Activated naive CD8-positive, alpha-beta T cell treated with anti-CD3 and anti-CD28 coated beads, Interleukin-2, amount 10 ng/mL, durations not matched to agents 7 days and 5 days (primary cell): Measurements from ENCODE around the gene FOXRED1. TPM values are rescaled to one million over a fixed set of nuclear protein-coding genes. Genes with fewer than 3 reads are reported as not detected.
A peak's percentile ranks its signal among the peaks of the same experiment; 100 is the strongest.
"Not testable (repeated sequence)": the region's sequence is repeated elsewhere in the genome, so short reads cannot be mapped to it uniquely, and the experiment has no call there.

Source experiments
- ATAC-seq: fragments of 150-1000 bp; cut with Tn5 transposase; one replicate; pipeline ENCODE4 v1.10.0; 2021; ENCODE audit warnings: low read depth, moderate library complexity
- POLR2A ChIA-PET: fragments of 350-600 bp; sonication (Branson Sonifier 250); formaldehyde crosslinking; loops from one replicate; lab custom pipeline; 2021; ENCODE audit warnings: antibody characterized with exemption; lab: Charles Lee
- DNase-seq: peaks from one replicate; pipeline ENCODE4 v3.0.0; 2021
- H3K27ac Mint-ChIP-seq: one replicate; pipeline ENCODE4 v1.8.0; 2022; ENCODE audit warnings: mild to moderate bottlenecking, mixed read lengths
- H3K27me3 Mint-ChIP-seq: one replicate; pipeline ENCODE4 v1.8.0; 2022; ENCODE audit warnings: mild to moderate bottlenecking, moderate library complexity, mixed read lengths
- H3K36me3 Mint-ChIP-seq: one replicate; pipeline ENCODE4 v1.8.0; 2021; ENCODE audit warnings: mild to moderate bottlenecking, mixed read lengths
- H3K4me1 Mint-ChIP-seq: one replicate; pipeline ENCODE4 v1.8.0; 2021; ENCODE audit warnings: mixed read lengths
- H3K4me3 Mint-ChIP-seq: one replicate; pipeline ENCODE4 v1.8.0; 2022; ENCODE audit warnings: mild to moderate bottlenecking, moderate library complexity, mixed read lengths
- H3K9me3 Mint-ChIP-seq: one replicate; pipeline ENCODE4 v1.8.0; 2021; ENCODE audit warnings: mixed read lengths
- total RNA-seq, 2 experiments: library from RNA; stranded (reverse); gene quantifications; one replicate each; pipeline ENCODE4 v1.2.3, GENCODE V29; 2021

Gene FOXRED1
- total RNA-seq, 2 experiments from 2014 or later = 37.4 to 38.5 TPM

DNA sequence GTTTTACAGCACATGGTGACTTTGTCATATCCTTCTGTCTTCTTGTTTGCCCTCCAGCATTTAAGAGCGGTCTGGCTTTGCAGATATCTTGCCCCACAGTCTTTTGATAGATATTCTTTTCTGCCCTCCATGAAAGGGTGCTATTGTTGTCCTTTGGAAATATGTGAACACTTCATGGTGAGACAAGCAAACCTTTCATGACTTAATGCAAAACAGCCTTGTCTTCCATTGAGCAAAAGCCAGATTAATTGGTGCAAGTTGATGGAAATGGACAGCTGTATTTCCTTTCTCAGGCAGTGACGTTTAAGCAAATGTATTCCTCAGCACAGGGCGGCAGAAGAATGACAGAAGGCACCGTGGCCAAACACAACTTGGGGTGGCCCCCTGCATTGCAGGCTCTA lies 39.3 kb downstream of the FOXRED1 start:
- H3K9me3 Mint-ChIP-seq = no peaks in the 10 kb centered on the region
- no peak for DNase-seq
- no peak overlapping the region for H3K4me3 Mint-ChIP-seq
- no peaks in the 10 kb centered on the region for H3K27me3 Mint-ChIP-seq
- H3K27ac Mint-ChIP-seq = peak overlapping the region; percentile 11
- peaks cover 25% of the 10 kb centered on the region for H3K4me1 Mint-ChIP-seq
- POLR2A ChIA-PET = no interaction called here
- H3K36me3 Mint-ChIP-seq = peaks cover 11% of the 10 kb centered on the region
- no peak for ATAC-seq

DNA sequence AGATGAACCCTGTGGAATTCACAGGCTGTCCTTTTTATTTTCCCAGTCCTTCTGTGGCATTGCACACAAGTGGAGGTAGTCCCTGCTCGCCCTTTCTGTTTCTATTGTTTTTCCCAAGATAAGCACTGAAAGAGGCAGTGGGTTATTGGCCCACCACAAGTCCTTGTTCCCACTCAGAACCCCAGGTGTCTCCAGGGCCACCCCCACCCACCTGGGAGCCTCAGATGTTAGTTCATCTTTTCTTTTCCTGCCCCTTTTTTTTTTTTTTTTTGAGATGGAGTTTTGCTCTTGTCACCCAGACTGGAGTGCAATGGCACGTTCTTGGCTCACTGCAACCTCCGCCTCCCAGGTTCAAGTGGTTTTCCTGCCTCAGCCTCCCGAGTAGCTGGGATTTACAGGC lies 39.8 kb downstream of the FOXRED1 start:
- POLR2A ChIA-PET = interaction anchor here (0.7 kb wide), 1 partner anchor 9 kb away, joined by 3 read pairs; no protein-coding TSS in a partner anchor
- not testable (repeated sequence) for DNase-seq, H3K27me3 Mint-ChIP-seq, H3K27ac Mint-ChIP-seq, ATAC-seq, H3K4me3 Mint-ChIP-seq, H3K9me3 Mint-ChIP-seq
- peaks cover 11% of the 10 kb centered on the region for H3K36me3 Mint-ChIP-seq
- H3K4me1 Mint-ChIP-seq = peaks cover 27% of the 10 kb centered on the region

DNA sequence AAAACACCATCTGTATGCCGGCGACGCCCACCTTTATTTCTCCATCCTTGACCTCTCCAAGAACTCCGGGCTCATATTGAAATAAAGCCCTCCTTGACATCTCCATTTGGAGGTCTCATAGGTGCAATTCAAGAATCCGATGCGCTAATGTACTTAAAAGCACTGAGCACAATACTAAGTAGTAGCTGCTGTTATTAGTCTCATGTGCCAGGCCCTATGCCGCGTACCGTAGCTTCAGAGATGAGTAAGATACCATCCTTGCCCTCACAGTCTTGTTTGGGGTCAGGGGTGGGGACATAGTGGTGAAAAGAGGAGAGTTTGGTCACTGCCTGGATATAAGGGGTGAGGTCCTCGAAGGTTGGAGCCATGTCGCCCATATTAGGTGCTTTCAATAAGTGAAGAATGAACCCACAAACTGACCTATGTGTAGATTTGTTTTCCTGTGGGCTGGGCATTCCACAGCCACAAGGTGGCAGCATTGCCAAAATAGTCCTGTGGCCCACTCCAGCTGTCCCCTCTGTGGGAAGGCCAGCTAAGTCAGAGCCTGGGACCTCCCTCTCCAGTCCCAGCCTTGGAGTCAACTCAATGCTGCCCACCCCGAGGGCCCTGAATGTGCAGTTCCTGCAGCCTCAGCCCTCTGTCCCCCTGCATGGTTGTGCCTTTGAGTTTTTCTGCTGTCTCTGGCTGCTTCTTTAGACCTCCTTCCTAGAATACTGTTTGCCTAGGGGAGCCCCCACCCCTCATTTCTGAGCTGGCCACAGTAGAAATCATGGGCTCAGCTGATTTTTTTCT lies 41.4 kb downstream of the FOXRED1 start:
- ATAC-seq = peak; percentile 76
- no peaks in the 10 kb centered on the region for H3K9me3 Mint-ChIP-seq
- peaks cover 16% of the 10 kb centered on the region for H3K36me3 Mint-ChIP-seq
- H3K4me3 Mint-ChIP-seq = no peak overlapping the region
- peak overlapping the region; percentile 8 for H3K27ac Mint-ChIP-seq
- H3K27me3 Mint-ChIP-seq = no peaks in the 10 kb centered on the region
- DNase-seq = peak; percentile 65
- H3K4me1 Mint-ChIP-seq = peaks cover 26% of the 10 kb centered on the region
- POLR2A ChIA-PET = interaction anchor here (0.6 to 1.0 kb wide), 2 partner anchors 51 to 170 kb away, joined by 3 to 6 read pairs; no protein-coding TSS in a partner anchor

DNA sequence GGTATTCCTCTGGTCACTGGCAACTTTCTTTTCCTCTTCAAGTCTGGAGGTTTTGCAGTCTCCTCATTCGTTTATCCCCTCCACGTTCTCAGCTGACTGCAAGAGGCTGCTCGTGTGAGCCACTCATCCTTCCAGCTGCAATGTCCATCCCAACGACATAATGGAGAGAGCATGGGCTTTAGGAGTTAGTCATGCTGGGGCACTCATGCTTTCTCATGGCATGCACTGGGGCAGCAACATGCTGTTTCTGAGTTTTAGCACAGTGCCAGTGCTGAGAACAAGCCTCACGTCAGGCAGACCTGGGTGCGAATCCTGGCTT lies 42.0 kb downstream of the FOXRED1 start:
- no peak overlapping the region for H3K4me3 Mint-ChIP-seq
- peaks cover 23% of the 10 kb centered on the region for H3K4me1 Mint-ChIP-seq
- peaks cover 17% of the 10 kb centered on the region for H3K36me3 Mint-ChIP-seq
- H3K9me3 Mint-ChIP-seq = no peaks in the 10 kb centered on the region
- peak overlapping the region; percentile 8 for H3K27ac Mint-ChIP-seq
- DNase-seq (no peak), ATAC-seq (no peak)
- POLR2A ChIA-PET = interaction anchor here (1.0 kb wide), 1 partner anchor 169 kb away, joined by 6 read pairs; no protein-coding TSS in a partner anchor
- no peaks in the 10 kb centered on the region for H3K27me3 Mint-ChIP-seq

DNA sequence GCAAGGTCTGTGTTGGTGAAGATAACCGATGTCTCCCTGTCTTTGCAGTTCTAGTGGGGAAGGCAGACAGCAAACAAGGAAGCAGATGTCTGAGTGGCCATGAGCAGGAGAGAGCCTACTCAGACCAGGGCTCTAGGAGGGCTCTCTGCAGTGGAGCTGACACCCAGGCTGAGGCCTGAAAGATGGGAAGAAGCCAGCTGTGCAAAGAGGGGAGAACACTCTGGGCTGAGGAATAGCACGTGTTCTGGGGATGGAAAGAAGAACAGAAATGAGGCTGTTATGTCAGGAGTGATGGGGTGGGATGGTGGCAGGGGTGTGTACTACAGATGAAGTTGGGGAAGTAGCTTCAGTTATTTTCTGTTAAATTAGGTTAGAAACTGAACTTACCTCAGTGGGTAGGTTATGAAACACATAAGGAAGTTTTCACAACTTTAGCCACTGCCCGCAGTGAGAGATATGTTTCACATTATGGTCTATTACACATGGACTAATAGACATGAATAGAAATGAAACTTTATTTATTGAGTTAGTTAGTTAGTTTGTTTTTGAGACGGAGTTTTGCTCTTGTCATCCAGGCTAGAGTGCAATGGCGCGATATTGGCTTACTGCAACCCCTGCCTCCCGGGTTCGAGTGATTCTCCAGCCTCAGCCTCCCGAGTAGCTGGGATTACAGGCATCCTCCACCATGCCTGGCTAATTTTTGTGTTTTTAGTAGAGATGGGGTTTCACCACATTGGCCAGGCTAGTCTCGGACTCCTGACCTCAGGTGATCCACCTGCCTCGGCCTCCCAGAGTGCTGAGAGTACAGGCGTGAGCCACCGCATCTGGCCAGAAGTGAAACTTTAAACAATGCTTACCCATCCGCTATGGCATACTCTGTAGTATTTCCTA lies 42.7 kb downstream of the FOXRED1 start:
- no peak overlapping the region for H3K4me3 Mint-ChIP-seq
- peaks cover 23% of the 10 kb centered on the region for H3K36me3 Mint-ChIP-seq
- ATAC-seq (no peak), DNase-seq (no peak)
- peaks cover 26% of the 10 kb centered on the region for H3K4me1 Mint-ChIP-seq
- peak overlapping the region; percentile 61 for H3K27ac Mint-ChIP-seq
- no peaks in the 10 kb centered on the region for H3K27me3 Mint-ChIP-seq
- no peaks in the 10 kb centered on the region for H3K9me3 Mint-ChIP-seq
- POLR2A ChIA-PET = no interaction called here

DNA sequence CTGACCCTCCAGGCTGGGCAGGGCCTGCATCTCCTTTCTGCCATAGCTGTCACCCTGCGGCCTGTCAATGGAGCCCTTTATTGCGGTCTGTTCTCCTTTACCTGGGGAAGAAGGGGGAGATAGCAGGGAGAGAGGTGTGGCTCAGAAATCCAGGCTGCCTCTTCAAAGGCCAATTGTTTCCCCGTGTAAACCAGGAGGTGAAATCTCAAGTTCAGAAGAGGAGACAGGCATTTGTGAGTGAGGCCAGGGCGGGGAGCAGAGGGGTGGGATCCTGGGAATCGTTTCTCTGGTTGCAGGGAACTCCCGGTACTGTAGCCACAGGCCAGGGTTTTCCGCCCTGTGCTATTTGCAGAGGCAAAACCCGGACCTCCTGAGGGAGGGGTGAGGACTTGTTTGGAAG lies 44.0 kb downstream of the FOXRED1 start:
- POLR2A ChIA-PET = no interaction called here
- Mint-ChIP-seq H3K9me3 (no peaks in the 10 kb centered on the region), H3K4me3 (no peak overlapping the region), H3K27me3 (no peaks in the 10 kb centered on the region), H3K4me1 (peaks cover 30% of the 10 kb centered on the region), H3K36me3 (peaks cover 25% of the 10 kb centered on the region), H3K27ac (no peak overlapping the region)
- ATAC-seq = no peak
- DNase-seq = no peak

DNA sequence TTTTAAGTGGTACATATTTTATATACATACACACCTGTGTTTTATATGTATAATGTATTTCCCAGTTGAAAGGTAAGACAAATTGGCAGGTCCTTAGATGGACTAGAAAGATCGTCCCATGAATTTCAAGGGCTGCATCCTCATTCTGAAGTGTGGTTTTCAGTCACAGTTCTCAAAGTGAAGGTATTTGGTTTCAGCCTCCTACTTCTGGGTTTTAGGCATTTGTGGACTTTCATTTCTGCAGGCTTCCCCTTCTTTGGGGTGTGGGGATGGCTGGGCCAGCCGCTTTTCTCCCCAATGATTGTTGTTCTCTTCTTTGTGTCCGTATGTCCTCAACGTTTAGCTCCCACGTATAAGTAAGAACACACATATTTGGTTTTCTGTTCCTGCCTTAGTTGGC lies 44.9 kb downstream of the FOXRED1 start:
- no peaks in the 10 kb centered on the region for H3K27me3 Mint-ChIP-seq
- H3K36me3 Mint-ChIP-seq = peaks cover 23% of the 10 kb centered on the region
- POLR2A ChIA-PET = no interaction called here
- no peak overlapping the region for H3K27ac Mint-ChIP-seq
- no peak for ATAC-seq
- no peak overlapping the region for H3K4me3 Mint-ChIP-seq
- no peaks in the 10 kb centered on the region for H3K9me3 Mint-ChIP-seq
- DNase-seq = no peak
- peaks cover 35% of the 10 kb centered on the region for H3K4me1 Mint-ChIP-seq

DNA sequence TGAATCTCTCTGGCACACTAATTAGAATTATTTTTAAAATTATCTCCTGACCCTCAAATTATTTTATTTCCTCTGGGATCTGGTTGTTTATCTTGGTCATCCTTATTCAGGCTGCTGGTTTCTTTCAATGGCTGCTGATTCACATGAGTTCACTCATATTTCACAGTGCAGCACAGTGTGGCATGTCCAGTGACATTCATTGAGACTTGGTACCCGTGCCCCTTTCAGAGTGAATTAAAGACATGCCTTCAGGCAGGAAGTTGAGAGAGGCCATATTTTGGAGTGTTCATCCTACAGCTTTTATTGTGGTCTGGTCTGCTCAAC lies 48.4 kb downstream of the FOXRED1 start:
- no peak for DNase-seq
- no peaks in the 10 kb centered on the region for H3K9me3 Mint-ChIP-seq
- ATAC-seq = no peak
- H3K4me3 Mint-ChIP-seq = peak overlapping the region; percentile 77
- peak overlapping the region; percentile 93 for H3K27ac Mint-ChIP-seq
- POLR2A ChIA-PET = interaction anchor here (0.6 to 3.5 kb wide), 8 partner anchors 8 to 692 kb away, joined by 3 to 61 read pairs (median 4); partner anchors contain the start of genes CHEK1, DCPS, FOXRED1 and SRPRA
- H3K4me1 Mint-ChIP-seq = peaks cover 37% of the 10 kb centered on the region
- H3K27me3 Mint-ChIP-seq = no peaks in the 10 kb centered on the region
- H3K36me3 Mint-ChIP-seq = peaks cover 29% of the 10 kb centered on the region

DNA sequence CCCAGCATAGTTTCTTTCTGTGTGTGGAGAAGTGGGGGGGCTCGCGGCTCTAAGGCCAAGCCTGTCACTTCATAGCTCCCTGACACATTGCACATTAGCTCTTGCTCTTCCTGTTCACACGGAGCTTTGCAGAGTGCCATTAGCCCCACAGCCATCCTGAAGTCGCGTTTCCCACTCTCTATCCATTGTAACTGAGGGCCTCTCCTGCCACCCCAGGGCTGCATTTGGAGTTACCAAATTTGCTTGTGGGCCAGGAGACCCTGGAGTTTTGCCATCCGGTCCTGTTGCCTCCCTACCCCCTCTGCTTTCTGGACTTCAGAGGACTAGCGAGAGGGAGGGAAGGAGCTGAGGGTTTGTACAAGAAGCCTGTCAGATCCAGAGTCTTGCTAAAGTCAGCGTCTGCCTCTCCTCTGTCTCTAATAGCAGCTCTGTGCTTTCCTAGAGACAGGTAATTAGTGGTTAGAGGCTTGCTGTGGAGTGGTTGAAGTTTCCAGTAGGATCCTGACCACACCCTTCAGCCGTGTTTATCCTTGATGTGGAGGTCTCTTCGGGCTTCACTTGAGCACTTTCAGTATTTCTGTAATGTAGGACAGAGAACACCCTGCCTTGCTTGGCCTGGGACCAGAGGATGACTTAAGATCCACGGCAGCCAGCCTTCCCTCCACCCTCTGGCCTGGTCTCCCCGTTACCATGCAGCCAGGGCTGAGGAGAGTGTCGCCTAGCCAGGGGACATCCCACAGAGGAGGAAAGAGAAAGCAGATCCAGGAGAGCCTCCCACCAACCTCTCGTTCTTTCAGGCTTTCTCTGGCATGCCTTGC lies 49.0 kb downstream of the FOXRED1 start:
- peak overlapping the region; percentile 77 for H3K4me3 Mint-ChIP-seq
- peak; percentile 49 for DNase-seq

DNA sequence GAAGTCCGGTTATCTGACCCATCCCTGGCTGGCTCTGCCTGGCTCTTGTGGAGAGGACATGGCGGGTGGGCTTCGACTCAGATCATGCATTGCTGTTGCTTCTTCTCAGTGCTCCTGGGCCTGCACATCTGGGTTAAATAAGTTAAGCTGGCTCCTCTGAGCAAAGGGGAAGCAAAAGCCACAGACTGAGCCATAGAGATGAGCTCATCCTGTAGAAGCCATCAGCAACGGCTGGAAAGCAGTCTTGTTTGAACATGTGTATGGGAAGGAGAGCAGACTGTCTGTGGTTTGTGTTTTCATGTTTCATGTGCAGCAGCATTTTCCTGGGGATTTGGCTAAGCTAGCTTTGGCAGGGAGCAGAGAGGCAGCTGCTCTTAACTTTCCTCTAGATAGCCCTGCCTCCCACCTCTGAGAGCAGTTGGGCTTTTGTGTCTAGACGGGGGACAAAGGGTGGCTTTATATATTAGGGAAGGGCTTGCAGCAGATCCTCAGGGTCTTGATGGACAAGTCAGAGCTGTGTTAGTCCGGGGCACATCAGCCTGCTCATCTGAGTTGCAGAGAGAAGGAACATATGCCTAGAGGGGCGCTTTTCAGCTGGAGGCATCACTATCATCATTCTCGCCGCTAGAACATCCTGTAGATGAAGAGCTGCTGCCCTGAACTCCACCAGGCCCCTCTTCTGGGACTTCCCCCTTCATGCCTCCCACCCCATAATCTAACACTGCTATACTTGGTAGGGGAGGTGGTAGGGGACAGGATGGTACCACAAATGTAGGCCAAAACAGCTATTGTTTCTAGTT lies 49.8 kb downstream of the FOXRED1 start:
- Mint-ChIP-seq H3K9me3 (no peaks in the 10 kb centered on the region), H3K27me3 (no peaks in the 10 kb centered on the region), H3K4me3 (peak overlapping the region; percentile 77), H3K4me1 (peaks cover 34% of the 10 kb centered on the region), H3K36me3 (peaks cover 29% of the 10 kb centered on the region), H3K27ac (peak overlapping the region; percentile 93)
- POLR2A ChIA-PET = interaction anchor here (0.6 to 3.5 kb wide), 10 partner anchors 9 to 694 kb away, joined by 3 to 61 read pairs (median 4); partner anchors contain the start of genes CHEK1, DCPS, FOXRED1 and HYLS1
- DNase-seq (peak; percentile 40), ATAC-seq (peak; percentile 79)

More for the DNA sequence above, 49.0 kb downstream of the FOXRED1 start:
- peak overlapping the region; percentile 93 for H3K27ac Mint-ChIP-seq
- POLR2A ChIA-PET = interaction anchor here (0.7 to 3.5 kb wide), 9 partner anchors 9 to 693 kb away, joined by 3 to 61 read pairs (median 4); partner anchors contain the start of genes CHEK1, DCPS, FOXRED1 and HYLS1
- no peaks in the 10 kb centered on the region for H3K9me3 Mint-ChIP-seq
- no peaks in the 10 kb centered on the region for H3K27me3 Mint-ChIP-seq
- peaks cover 37% of the 10 kb centered on the region for H3K4me1 Mint-ChIP-seq
- ATAC-seq = peak; percentile 73
- peaks cover 29% of the 10 kb centered on the region for H3K36me3 Mint-ChIP-seq

DNA sequence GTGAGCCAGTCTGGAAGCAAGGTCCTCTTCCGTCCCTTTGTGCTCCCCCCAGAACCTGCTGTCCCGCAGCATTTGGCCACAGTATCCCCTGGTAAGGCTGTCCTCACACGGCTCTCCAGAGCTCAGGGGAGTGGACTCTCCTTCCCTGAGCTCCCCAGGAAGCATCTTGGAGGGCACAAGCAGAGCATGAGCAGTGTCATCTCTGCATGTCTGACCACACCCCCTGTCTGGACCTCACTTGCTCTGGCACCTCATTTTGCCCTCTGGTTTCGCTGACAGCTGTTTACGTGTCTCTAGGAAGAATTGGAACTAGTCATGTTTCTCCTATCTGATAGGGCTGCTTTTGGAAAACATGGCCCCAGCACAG lies 50.4 kb downstream of the FOXRED1 start:
- H3K27me3 Mint-ChIP-seq = no peaks in the 10 kb centered on the region
- peak overlapping the region; percentile 77 for H3K4me3 Mint-ChIP-seq
- H3K36me3 Mint-ChIP-seq = peaks cover 24% of the 10 kb centered on the region
- DNase-seq = no peak
- peaks cover 31% of the 10 kb centered on the region for H3K4me1 Mint-ChIP-seq
- H3K9me3 Mint-ChIP-seq = no peaks in the 10 kb centered on the region
- POLR2A ChIA-PET = interaction anchor here (0.7 to 3.5 kb wide), 7 partner anchors 13 to 432 kb away, joined by 3 to 61 read pairs (median 4); partner anchors contain the start of genes DCPS, HYLS1 and ST3GAL4
- peak overlapping the region; percentile 93 for H3K27ac Mint-ChIP-seq
- no peak for ATAC-seq

DNA sequence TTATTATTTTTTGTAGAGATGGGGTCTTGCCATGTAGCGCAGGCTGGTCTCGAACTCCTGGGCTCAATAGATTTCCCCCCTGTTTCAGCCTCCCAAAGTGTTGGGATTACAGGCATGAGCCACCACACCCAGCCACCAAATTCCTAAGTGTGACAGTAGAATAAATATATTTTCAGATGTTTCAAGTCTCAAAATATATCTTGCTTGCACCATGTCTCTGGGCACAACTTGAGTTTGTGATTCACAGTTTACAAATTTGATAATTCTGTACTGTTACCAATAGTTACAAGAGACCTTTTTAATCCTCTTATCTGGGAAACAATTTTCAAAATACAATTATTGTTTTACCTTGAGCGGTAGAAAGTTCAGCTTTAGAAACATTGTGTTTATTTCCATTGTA lies 54.0 kb downstream of the FOXRED1 start:
- Mint-ChIP-seq H3K36me3 (peaks cover 8% of the 10 kb centered on the region), H3K4me3 (no peak overlapping the region), H3K27me3 (no peaks in the 10 kb centered on the region), H3K4me1 (peaks cover 22% of the 10 kb centered on the region), H3K9me3 (no peaks in the 10 kb centered on the region), H3K27ac (no peak overlapping the region)
- no peak for DNase-seq
- ATAC-seq = no peak
- POLR2A ChIA-PET = no interaction called here
